Measurements from ENCODE around the gene CYP19A1. TPM values are rescaled to one million over a fixed set of nuclear protein-coding genes. Genes with fewer than 3 reads are reported as not detected.

Gene CYP19A1
- total RNA-seq, 1 donor from 2014 or later: not detected

DNA sequence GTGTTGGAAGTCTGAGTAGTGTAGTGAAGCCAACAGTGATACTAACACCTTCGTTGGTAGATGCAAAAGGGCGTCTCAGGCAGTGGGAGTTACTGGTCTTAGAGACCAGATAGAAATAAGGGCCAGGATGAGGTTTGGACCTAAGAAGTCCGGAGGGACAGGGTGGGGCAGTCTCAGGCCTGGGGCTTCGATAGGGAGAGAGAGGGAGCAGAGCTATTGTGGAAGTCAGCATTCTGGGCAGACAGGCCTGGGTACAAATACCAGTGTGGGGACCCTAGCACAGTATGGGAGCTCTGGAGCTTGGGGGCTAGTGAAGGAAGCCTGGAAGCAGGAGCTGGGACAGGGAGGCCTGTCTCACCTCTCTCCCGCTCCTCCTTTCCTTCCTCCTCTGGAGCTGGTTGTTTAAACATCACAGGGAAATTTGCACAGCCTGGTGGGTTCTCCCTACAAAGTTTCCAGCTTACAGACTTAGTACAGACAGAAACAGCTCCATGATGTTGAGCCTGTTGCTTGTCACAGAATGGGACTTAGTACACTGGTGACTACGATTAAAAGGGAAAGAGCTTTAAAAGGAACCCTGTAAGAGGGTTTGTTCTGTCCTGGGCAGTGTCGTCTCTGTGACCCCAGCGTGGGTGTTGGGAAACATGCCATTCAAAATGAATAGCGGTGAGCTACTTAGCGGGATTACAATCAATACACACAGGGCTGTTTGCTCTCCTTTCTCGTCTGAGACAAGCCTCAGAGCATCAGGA, 167.3 kb downstream of the CYP19A1 start:
- Mint-ChIP-seq H3K36me3 (ENCODE audit: low read depth, unreplicated experiment) (no peaks in the 10 kb centered on the region), H3K27ac (ENCODE audit: unreplicated experiment) (no peak overlapping the region), H3K4me3 (ENCODE audit: unreplicated experiment) (no peak overlapping the region), H3K9me3 (ENCODE audit: unreplicated experiment) (no peaks in the 10 kb centered on the region), H3K27me3 (ENCODE audit: unreplicated experiment) (peaks cover 3% of the 10 kb centered on the region), H3K4me1 (ENCODE audit: unreplicated experiment) (peaks cover 2% of the 10 kb centered on the region)
- DNase-seq (ENCODE audit: low spot score): no peak
- TF ChIP-seq, protein P1, sequence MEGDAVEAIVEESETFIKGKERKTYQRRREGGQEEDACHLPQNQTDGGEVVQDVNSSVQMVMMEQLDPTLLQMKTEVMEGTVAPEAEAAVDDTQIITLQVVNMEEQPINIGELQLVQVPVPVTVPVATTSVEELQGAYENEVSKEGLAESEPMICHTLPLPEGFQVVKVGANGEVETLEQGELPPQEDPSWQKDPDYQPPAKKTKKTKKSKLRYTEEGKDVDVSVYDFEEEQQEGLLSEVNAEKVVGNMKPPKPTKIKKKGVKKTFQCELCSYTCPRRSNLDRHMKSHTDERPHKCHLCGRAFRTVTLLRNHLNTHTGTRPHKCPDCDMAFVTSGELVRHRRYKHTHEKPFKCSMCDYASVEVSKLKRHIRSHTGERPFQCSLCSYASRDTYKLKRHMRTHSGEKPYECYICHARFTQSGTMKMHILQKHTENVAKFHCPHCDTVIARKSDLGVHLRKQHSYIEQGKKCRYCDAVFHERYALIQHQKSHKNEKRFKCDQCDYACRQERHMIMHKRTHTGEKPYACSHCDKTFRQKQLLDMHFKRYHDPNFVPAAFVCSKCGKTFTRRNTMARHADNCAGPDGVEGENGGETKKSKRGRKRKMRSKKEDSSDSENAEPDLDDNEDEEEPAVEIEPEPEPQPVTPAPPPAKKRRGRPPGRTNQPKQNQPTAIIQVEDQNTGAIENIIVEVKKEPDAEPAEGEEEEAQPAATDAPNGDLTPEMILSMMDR (IDR thresholded peaks at IDR 0.05; ENCODE audit: unreplicated experiment): no peak

DNA sequence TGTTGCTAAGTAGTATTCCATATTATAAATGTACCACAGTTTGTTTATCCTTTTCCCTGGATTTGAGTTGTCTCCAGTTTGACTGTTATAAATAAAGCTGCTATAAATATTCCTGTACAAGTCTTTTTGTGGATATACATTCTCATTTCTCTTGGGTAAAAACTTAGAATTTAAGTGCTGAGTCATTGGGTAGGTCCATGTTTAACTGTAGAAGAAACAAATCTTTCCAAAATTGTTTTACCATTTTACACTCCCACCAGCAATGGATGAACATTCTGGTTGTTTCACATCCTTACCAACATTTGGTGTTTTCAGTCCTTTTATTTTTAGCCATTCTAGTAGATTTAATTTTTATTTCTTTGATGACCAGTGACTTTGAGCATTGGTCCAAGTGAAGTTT, 169.7 kb downstream of the CYP19A1 start:
- H3K27ac Mint-ChIP-seq (ENCODE audit: unreplicated experiment): no peak overlapping the region
- H3K9me3 Mint-ChIP-seq (ENCODE audit: unreplicated experiment): no peaks in the 10 kb centered on the region
- TF ChIP-seq, protein P1 (IDR thresholded peaks at IDR 0.05; ENCODE audit: unreplicated experiment): no peak
- H3K36me3 Mint-ChIP-seq (ENCODE audit: low read depth, unreplicated experiment): no peaks in the 10 kb centered on the region
- H3K4me1 Mint-ChIP-seq (ENCODE audit: unreplicated experiment): peaks cover 2% of the 10 kb centered on the region
- H3K27me3 Mint-ChIP-seq (ENCODE audit: unreplicated experiment): peaks cover 3% of the 10 kb centered on the region
- H3K4me3 Mint-ChIP-seq (ENCODE audit: unreplicated experiment): no peak overlapping the region
- DNase-seq (ENCODE audit: low spot score): no peak

DNA sequence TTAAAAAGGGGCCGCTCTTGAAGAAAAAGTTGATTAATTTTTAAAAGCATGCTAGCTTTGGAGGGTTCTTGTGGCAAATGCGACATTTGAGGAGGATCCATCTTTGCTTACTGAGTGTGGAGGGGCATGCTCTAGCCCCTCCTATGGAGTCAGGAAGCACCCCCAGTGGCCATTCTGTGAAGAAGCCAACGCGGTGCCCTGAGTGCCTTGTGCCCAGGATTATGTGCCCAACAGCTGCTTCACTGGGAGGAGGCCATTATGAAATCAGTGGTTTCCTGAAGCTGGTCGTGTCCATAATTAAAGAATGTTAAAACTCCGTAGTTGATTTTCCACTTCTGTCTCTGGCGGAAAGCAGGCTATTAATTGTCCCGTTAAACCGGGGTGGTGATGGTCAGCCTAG, 174.6 kb downstream of the CYP19A1 start:
- Mint-ChIP-seq H3K4me3 (ENCODE audit: unreplicated experiment) (no peak overlapping the region), H3K36me3 (ENCODE audit: low read depth, unreplicated experiment) (no peaks in the 10 kb centered on the region)
- no peak for DNase-seq (ENCODE audit: low spot score)

DNA sequence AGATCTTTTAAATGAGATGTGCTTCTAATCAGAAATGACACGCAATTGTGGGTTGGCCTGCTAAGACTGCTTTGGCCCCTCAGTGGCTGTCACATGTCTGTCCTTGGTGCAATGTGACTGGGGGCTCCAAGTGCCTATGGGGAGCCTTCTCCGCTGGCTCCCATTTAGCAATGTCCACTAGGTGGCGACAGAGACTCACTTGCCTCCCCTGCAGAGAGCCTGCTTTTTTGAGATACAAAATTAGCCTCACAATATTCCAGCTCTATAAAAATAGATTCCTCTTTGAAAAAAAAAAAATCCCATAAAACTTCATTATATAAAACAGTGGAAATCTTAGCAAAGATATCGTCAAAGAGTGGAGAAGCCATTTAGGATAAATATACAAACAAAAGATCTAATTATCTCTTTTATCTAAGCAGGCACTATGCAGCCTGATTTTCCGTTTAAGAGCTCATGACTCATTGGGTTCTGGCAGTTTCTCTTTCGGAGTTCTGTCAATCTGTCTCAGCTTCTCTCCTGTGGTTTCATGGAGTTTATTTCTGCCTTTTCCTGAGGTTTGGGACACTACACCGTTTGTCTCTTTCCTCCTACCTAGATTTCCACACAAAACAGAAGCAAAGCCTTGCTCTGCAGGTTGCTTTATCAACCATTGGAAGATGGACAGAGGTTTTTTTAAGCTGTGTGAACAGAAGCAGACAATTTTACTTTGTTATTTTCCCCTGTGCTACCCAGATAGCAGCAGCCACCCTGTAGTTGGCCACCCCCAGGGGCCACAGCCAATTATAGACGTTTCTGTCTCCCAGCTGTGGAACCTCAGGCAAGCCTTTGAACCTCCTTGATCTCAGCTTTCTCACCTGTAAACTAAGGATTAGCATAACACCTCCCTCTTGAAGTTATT, 175.3 kb downstream of the CYP19A1 start:
- H3K27me3 Mint-ChIP-seq (ENCODE audit: unreplicated experiment): no peaks in the 10 kb centered on the region
- peak; percentile 74 for DNase-seq (ENCODE audit: low spot score)
- H3K9me3 Mint-ChIP-seq (ENCODE audit: unreplicated experiment): no peaks in the 10 kb centered on the region
- H3K27ac Mint-ChIP-seq (ENCODE audit: unreplicated experiment): peak overlapping the region; percentile 48
- TF ChIP-seq, protein P1 (IDR thresholded peaks at IDR 0.05; ENCODE audit: unreplicated experiment): peak; percentile 89
- no peak overlapping the region for H3K4me3 Mint-ChIP-seq (ENCODE audit: unreplicated experiment)
- no peaks in the 10 kb centered on the region for H3K36me3 Mint-ChIP-seq (ENCODE audit: low read depth, unreplicated experiment)
- H3K4me1 Mint-ChIP-seq (ENCODE audit: unreplicated experiment): no peaks in the 10 kb centered on the region

More for the DNA sequence above, 174.6 kb downstream of the CYP19A1 start:
- no peak overlapping the region for H3K27ac Mint-ChIP-seq (ENCODE audit: unreplicated experiment)
- TF ChIP-seq, protein P1 (IDR thresholded peaks at IDR 0.05; ENCODE audit: unreplicated experiment): no peak
- no peaks in the 10 kb centered on the region for H3K4me1 Mint-ChIP-seq (ENCODE audit: unreplicated experiment)
- H3K27me3 Mint-ChIP-seq (ENCODE audit: unreplicated experiment): no peaks in the 10 kb centered on the region
- H3K9me3 Mint-ChIP-seq (ENCODE audit: unreplicated experiment): no peaks in the 10 kb centered on the region
